Measurements from ENCODE around the gene CPE.

The CPE gene

GRCh38 chr4:165383591-165384073 lies 4.8 kb downstream of the CPE start:
- no peaks in the 10 kb centered on the region for H3K4me1 ChIP-seq (ENCODE audit: control insufficient read depth, insufficient read depth, low read length)
- H3K27ac ChIP-seq (ENCODE audit: low read length): no peak overlapping the region
- H3K9me3 ChIP-seq (ENCODE audit: control insufficient read depth, insufficient read depth, low read length): no peaks in the 10 kb centered on the region
- 100% methylated on average over 1 of the region's 4 CpGs for WGBS (ENCODE audit: insufficient coverage, insufficient read length)
- H3K27me3 ChIP-seq (ENCODE audit: control insufficient read depth, insufficient read depth, low read length): no peaks in the 10 kb centered on the region; the same call in 1 of the 2 replicates
- H3K4me3 ChIP-seq (ENCODE audit: low read length): no peak overlapping the region
- H3K36me3 ChIP-seq (ENCODE audit: control insufficient read depth, insufficient read depth, low read length): no peaks in the 10 kb centered on the region
- DNase-seq (ENCODE audit: low read depth, low spot score): no peak

- no peaks in the 10 kb centered on the region for H3K9me3 ChIP-seq (ENCODE audit: control insufficient read depth, insufficient read depth, low read length)
- H3K36me3 ChIP-seq (ENCODE audit: control insufficient read depth, insufficient read depth, low read length): no peaks in the 10 kb centered on the region
- DNase-seq (ENCODE audit: low read depth, low spot score): no peak
- H3K27ac ChIP-seq (ENCODE audit: low read length): no peak overlapping the region
- H3K4me1 ChIP-seq (ENCODE audit: control insufficient read depth, insufficient read depth, low read length): no peaks in the 10 kb centered on the region
- H3K27me3 ChIP-seq (ENCODE audit: control insufficient read depth, insufficient read depth, low read length): no peaks in the 10 kb centered on the region; the same call in 1 of the 2 replicates
- no CpG with 5 or more reads among the region's 3 CpGs for WGBS (ENCODE audit: insufficient coverage, insufficient read length)
- H3K4me3 ChIP-seq (ENCODE audit: low read length): no peak overlapping the region
Measured at GRCh38 chr4:165384186-165384585, 5.4 kb downstream of the CPE start.

GRCh38 chr4:165384598-165384997 lies 5.8 kb downstream of the CPE start:
- WGBS (ENCODE audit: insufficient coverage, insufficient read length): no CpG with 5 or more reads among the region's 1 CpG
- no peak overlapping the region for H3K4me3 ChIP-seq (ENCODE audit: low read length)
- no peaks in the 10 kb centered on the region; the same call in 1 of the 2 replicates for H3K27me3 ChIP-seq (ENCODE audit: control insufficient read depth, insufficient read depth, low read length)
- H3K27ac ChIP-seq (ENCODE audit: low read length): no peak overlapping the region
- H3K4me1 ChIP-seq (ENCODE audit: control insufficient read depth, insufficient read depth, low read length): no peaks in the 10 kb centered on the region
- no peak for DNase-seq (ENCODE audit: low read depth, low spot score)
- H3K36me3 ChIP-seq (ENCODE audit: control insufficient read depth, insufficient read depth, low read length): no peaks in the 10 kb centered on the region
- no peaks in the 10 kb centered on the region for H3K9me3 ChIP-seq (ENCODE audit: control insufficient read depth, insufficient read depth, low read length)

- WGBS (ENCODE audit: insufficient coverage, insufficient read length): no CpG with 5 or more reads among the region's 4 CpGs
- no peak for DNase-seq (ENCODE audit: low read depth, low spot score)
- no peaks in the 10 kb centered on the region for H3K36me3 ChIP-seq (ENCODE audit: control insufficient read depth, insufficient read depth, low read length)
- H3K4me1 ChIP-seq (ENCODE audit: control insufficient read depth, insufficient read depth, low read length): no peaks in the 10 kb centered on the region
- H3K9me3 ChIP-seq (ENCODE audit: control insufficient read depth, insufficient read depth, low read length): no peaks in the 10 kb centered on the region
- H3K27ac ChIP-seq (ENCODE audit: low read length): no peak overlapping the region
- H3K4me3 ChIP-seq (ENCODE audit: low read length): no peak overlapping the region
- H3K27me3 ChIP-seq (ENCODE audit: control insufficient read depth, insufficient read depth, low read length): no peaks in the 10 kb centered on the region
Measured at GRCh38 chr4:165385126-165385525, 6.3 kb downstream of the CPE start.

GRCh38 chr4:165386328-165386727 lies 7.5 kb downstream of the CPE start:
- no peak overlapping the region for H3K4me3 ChIP-seq (ENCODE audit: low read length)
- H3K4me1 ChIP-seq (ENCODE audit: control insufficient read depth, insufficient read depth, low read length): no peaks in the 10 kb centered on the region
- H3K27me3 ChIP-seq (ENCODE audit: control insufficient read depth, insufficient read depth, low read length): no peaks in the 10 kb centered on the region
- no CpG with 5 or more reads among the region's 1 CpG for WGBS (ENCODE audit: insufficient coverage, insufficient read length)
- H3K27ac ChIP-seq (ENCODE audit: low read length): no peak overlapping the region
- no peaks in the 10 kb centered on the region for H3K36me3 ChIP-seq (ENCODE audit: control insufficient read depth, insufficient read depth, low read length)
- no peak for DNase-seq (ENCODE audit: low read depth, low spot score)
- H3K9me3 ChIP-seq (ENCODE audit: control insufficient read depth, insufficient read depth, low read length): no peaks in the 10 kb centered on the region

- Histone ChIP-seq H3K4me3 (ENCODE audit: low read length) (no peak overlapping the region), H3K9me3 (ENCODE audit: control insufficient read depth, insufficient read depth, low read length) (no peaks in the 10 kb centered on the region), H3K27ac (ENCODE audit: low read length) (no peak overlapping the region), H3K27me3 (ENCODE audit: control insufficient read depth, insufficient read depth, low read length) (no peaks in the 10 kb centered on the region), H3K36me3 (ENCODE audit: control insufficient read depth, insufficient read depth, low read length) (no peaks in the 10 kb centered on the region), H3K4me1 (ENCODE audit: control insufficient read depth, insufficient read depth, low read length) (no peaks in the 10 kb centered on the region)
- no peak for DNase-seq (ENCODE audit: low read depth, low spot score)
Measured at GRCh38 chr4:165388756-165389155, 9.9 kb downstream of the CPE start.

- Histone ChIP-seq H3K4me3 (ENCODE audit: low read length) (no peak overlapping the region), H3K27ac (ENCODE audit: low read length) (no peak overlapping the region), H3K36me3 (ENCODE audit: control insufficient read depth, insufficient read depth, low read length) (no peaks in the 10 kb centered on the region), H3K4me1 (ENCODE audit: control insufficient read depth, insufficient read depth, low read length) (no peaks in the 10 kb centered on the region), H3K9me3 (ENCODE audit: control insufficient read depth, insufficient read depth, low read length) (no peaks in the 10 kb centered on the region), H3K27me3 (ENCODE audit: control insufficient read depth, insufficient read depth, low read length) (no peaks in the 10 kb centered on the region)
- no peak for DNase-seq (ENCODE audit: low read depth, low spot score)
Measured at GRCh38 chr4:165393051-165393450, 14.2 kb downstream of the CPE start.

- Histone ChIP-seq H3K9me3 (ENCODE audit: control insufficient read depth, insufficient read depth, low read length) (no peaks in the 10 kb centered on the region), H3K36me3 (ENCODE audit: control insufficient read depth, insufficient read depth, low read length) (no peaks in the 10 kb centered on the region), H3K27ac (ENCODE audit: low read length) (no peak overlapping the region), H3K27me3 (ENCODE audit: control insufficient read depth, insufficient read depth, low read length) (no peaks in the 10 kb centered on the region), H3K4me3 (ENCODE audit: low read length) (no peak overlapping the region), H3K4me1 (ENCODE audit: control insufficient read depth, insufficient read depth, low read length) (no peaks in the 10 kb centered on the region)
- WGBS (ENCODE audit: insufficient coverage, insufficient read length): no CpG with 5 or more reads among the region's 2 CpGs
- no peak for DNase-seq (ENCODE audit: low read depth, low spot score)
Measured at GRCh38 chr4:165393704-165394103, 14.9 kb downstream of the CPE start.

- no peak for DNase-seq (ENCODE audit: low read depth, low spot score)
- Histone ChIP-seq H3K4me3 (ENCODE audit: low read length) (no peak overlapping the region), H3K36me3 (ENCODE audit: control insufficient read depth, insufficient read depth, low read length) (no peaks in the 10 kb centered on the region), H3K9me3 (ENCODE audit: control insufficient read depth, insufficient read depth, low read length) (no peaks in the 10 kb centered on the region), H3K4me1 (ENCODE audit: control insufficient read depth, insufficient read depth, low read length) (no peaks in the 10 kb centered on the region), H3K27ac (ENCODE audit: low read length) (no peak overlapping the region), H3K27me3 (ENCODE audit: control insufficient read depth, insufficient read depth, low read length) (no peaks in the 10 kb centered on the region)
- no CpG with 5 or more reads among the region's 5 CpGs for WGBS (ENCODE audit: insufficient coverage, insufficient read length)
Measured at GRCh38 chr4:165394275-165394674, 15.5 kb downstream of the CPE start.

GRCh38 chr4:165398570-165398969 lies 19.8 kb downstream of the CPE start:
- no peaks in the 10 kb centered on the region for H3K36me3 ChIP-seq (ENCODE audit: control insufficient read depth, insufficient read depth, low read length)
- H3K27me3 ChIP-seq (ENCODE audit: control insufficient read depth, insufficient read depth, low read length): no peaks in the 10 kb centered on the region
- no peak overlapping the region for H3K27ac ChIP-seq (ENCODE audit: low read length)
- DNase-seq (ENCODE audit: low read depth, low spot score): no peak
- WGBS (ENCODE audit: insufficient coverage, insufficient read length): no CpG with 5 or more reads among the region's 1 CpG
- no peaks in the 10 kb centered on the region; the same call in 1 of the 2 replicates for H3K4me1 ChIP-seq (ENCODE audit: control insufficient read depth, insufficient read depth, low read length)
- no peak overlapping the region for H3K4me3 ChIP-seq (ENCODE audit: low read length)
- H3K9me3 ChIP-seq (ENCODE audit: control insufficient read depth, insufficient read depth, low read length): no peaks in the 10 kb centered on the region

GRCh38 chr4:165402375-165402774 lies 23.6 kb downstream of the CPE start:
- Histone ChIP-seq H3K36me3 (ENCODE audit: control insufficient read depth, insufficient read depth, low read length) (no peaks in the 10 kb centered on the region), H3K4me3 (ENCODE audit: low read length) (no peak overlapping the region), H3K27me3 (ENCODE audit: control insufficient read depth, insufficient read depth, low read length) (no peaks in the 10 kb centered on the region), H3K27ac (ENCODE audit: low read length) (no peak overlapping the region), H3K4me1 (ENCODE audit: control insufficient read depth, insufficient read depth, low read length) (no peaks in the 10 kb centered on the region; the same call in 1 of the 2 replicates), H3K9me3 (ENCODE audit: control insufficient read depth, insufficient read depth, low read length) (no peaks in the 10 kb centered on the region)
- no peak for DNase-seq (ENCODE audit: low read depth, low spot score)
- no CpG with 5 or more reads among the region's 9 CpGs for WGBS (ENCODE audit: insufficient coverage, insufficient read length)
